Sigmoid colon (tissue), 4 donors: Measurements from ENCODE around the gene HOXB5.

Experiments
- EP300 ChIP-seq, 4 donors: sonication (generic); formaldehyde crosslinking; IDR thresholded peaks; one replicate each; pipeline ENCODE4 v1.6.1; 2017; ENCODE audit warnings: antibody characterized with exemption in 4 of 4
- POLR2A ChIP-seq, 2 donors: fragments of 450-650 bp; IDR thresholded peaks; one replicate each; pipeline ENCODE4 v1.6.1; 2016; ENCODE audit warnings: antibody characterized with exemption in 2 of 2, mild to moderate bottlenecking in 2 of 2, moderate library complexity in 2 of 2
- POLR2AphosphoS5 ChIP-seq, 4 donors: sonication (generic); formaldehyde crosslinking; IDR thresholded peaks; one replicate each; pipeline ENCODE4 v1.6.1; 2017; ENCODE audit warnings: antibody characterized with exemption in 4 of 4
- TF ChIP-seq, protein P1 (sequence below), 4 experiments: fragments of 450-650 bp in 3 of 4; fragments of 200-600 bp in 1 of 4; IDR thresholded peaks; one replicate each; pipeline ENCODE4 v1.5.1; 2016 to 2019; ENCODE audit warnings: antibody characterized with exemption in 4 of 4, mild to moderate bottlenecking in 3 of 4, moderate library complexity in 2 of 4

DNA sequence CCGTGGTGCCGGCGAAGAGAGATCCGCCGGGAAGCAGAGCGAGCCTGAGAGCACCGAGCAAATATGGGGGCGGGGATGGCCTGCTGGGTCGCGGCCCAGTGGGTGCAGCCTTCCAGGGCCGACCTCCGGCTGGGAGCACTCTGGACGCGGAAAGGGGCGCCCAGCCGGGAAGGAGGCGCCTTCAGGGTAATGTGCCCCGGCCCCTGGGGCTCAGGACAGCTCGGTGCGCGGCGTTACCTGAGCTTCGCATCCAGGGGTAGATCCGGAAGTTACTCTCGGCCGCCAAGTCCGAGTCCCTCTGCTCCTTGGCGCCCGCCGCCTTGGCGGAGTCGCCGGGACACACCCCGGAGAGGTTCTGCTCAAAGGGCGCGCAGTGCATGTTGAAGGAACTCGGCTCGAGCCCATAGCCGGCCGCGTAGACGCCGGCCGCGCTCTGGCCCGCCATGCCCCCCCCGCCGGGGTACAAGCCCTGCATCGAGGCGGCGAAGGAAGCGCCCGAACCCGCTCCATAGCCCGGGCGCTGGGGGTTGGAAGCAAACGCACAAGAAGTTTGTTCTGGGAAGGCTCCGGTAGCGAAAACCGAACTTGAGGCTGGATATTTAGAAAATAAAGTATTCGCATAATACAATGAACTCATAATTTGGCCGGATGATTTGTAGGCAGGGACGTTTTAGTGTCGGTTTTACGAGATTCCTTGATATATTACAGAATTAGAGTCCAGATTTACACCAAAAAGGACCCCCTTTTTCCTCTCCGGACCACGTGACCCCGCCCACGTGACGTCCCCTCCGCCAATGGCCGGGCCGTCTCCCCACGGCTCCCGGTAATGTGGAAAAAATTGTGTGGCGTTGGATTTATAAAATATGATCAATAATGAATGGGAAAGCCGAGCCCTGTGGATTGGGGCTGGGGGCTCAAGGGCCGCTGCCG lies 17.0 kb upstream of the HOXB5 start, which contains the start of gene HOXB7:
- TF ChIP-seq, protein P1, sequence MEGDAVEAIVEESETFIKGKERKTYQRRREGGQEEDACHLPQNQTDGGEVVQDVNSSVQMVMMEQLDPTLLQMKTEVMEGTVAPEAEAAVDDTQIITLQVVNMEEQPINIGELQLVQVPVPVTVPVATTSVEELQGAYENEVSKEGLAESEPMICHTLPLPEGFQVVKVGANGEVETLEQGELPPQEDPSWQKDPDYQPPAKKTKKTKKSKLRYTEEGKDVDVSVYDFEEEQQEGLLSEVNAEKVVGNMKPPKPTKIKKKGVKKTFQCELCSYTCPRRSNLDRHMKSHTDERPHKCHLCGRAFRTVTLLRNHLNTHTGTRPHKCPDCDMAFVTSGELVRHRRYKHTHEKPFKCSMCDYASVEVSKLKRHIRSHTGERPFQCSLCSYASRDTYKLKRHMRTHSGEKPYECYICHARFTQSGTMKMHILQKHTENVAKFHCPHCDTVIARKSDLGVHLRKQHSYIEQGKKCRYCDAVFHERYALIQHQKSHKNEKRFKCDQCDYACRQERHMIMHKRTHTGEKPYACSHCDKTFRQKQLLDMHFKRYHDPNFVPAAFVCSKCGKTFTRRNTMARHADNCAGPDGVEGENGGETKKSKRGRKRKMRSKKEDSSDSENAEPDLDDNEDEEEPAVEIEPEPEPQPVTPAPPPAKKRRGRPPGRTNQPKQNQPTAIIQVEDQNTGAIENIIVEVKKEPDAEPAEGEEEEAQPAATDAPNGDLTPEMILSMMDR (IDR thresholded peaks at IDR 0.05) = no peak
- TF ChIP-seq POLR2AphosphoS5 (IDR thresholded peaks at IDR 0.05) = peak in 3 of 4 donors; percentile 39 to 52 (median 48)
- TF ChIP-seq EP300 (IDR thresholded peaks at IDR 0.05) = no peak
- no peak for TF ChIP-seq POLR2A (IDR thresholded peaks at IDR 0.05)
